Measurements from ENCODE around the gene AEBP2. TPM values are rescaled to one million over a fixed set of nuclear protein-coding genes. Genes with fewer than 3 reads are reported as not detected.

Gene AEBP2
- polyA plus RNA-seq, 1 donor (not counting 4 experiments of a cell fraction or from before 2014, with no cell fraction given) = 19.6 TPM

DNA sequence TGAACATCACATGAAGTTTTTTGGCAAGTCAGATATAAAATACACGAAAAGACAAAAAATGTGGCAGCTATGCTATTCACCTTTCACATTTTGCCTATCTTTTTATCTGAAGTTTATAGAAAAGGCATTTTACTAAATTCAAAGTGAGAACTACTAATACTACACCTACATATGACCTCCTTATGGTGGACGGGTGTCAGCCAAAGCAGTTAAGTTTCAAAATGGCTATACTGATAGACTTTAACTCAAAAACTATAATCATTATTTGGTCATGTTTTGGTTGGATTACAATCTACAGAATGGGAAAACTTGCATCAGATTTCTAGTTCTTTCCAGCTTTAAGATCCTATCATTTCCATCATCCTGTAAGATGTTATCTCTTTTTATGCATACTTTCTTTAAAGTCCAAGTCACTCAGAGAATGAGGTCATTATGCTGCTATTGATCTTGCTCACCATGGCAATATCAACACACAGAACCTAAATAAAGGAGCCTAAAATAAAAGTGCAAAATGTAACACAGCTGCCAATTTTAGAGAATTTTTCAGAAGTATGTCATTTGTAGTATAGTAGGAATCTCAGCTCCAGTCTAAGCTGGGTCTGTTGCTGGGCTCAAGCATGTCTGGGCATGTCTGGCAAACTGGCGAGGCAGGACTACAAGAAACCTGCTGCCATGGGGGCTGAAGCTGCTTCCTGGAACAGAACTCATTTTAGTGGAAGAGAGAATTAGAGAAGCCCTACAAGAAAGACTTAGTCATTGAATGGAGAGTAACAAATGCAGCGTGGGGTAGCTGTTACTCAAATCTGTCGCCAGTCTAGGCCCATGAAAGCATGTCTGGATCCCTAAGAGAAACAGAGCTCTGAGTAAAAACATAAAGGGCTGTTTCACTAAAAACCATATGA, 7.6 kb upstream of the AEBP2 start:
- TF ChIP-seq, protein P1, sequence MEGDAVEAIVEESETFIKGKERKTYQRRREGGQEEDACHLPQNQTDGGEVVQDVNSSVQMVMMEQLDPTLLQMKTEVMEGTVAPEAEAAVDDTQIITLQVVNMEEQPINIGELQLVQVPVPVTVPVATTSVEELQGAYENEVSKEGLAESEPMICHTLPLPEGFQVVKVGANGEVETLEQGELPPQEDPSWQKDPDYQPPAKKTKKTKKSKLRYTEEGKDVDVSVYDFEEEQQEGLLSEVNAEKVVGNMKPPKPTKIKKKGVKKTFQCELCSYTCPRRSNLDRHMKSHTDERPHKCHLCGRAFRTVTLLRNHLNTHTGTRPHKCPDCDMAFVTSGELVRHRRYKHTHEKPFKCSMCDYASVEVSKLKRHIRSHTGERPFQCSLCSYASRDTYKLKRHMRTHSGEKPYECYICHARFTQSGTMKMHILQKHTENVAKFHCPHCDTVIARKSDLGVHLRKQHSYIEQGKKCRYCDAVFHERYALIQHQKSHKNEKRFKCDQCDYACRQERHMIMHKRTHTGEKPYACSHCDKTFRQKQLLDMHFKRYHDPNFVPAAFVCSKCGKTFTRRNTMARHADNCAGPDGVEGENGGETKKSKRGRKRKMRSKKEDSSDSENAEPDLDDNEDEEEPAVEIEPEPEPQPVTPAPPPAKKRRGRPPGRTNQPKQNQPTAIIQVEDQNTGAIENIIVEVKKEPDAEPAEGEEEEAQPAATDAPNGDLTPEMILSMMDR (optimal IDR thresholded peaks at IDR 0.05 in 1 of 3, IDR thresholded peaks at IDR 0.05 in 1 of 3, conservative IDR thresholded peaks at IDR 0.05 in 1 of 3; ENCODE audit: extremely low read depth in 1 of 3, insufficient read depth in 2 of 3, low read length in 3 of 3) = no peak
- no peak for TF ChIP-seq EZH2 (IDR thresholded peaks at IDR 0.05; ENCODE audit: low read length)
- H2AFZ ChIP-seq (ENCODE audit: control insufficient read depth, low read length) = peak overlapping the region; percentile 78
- H3K9me3 ChIP-seq (ENCODE audit: control insufficient read depth, low read depth, low read length) = no peaks in the 10 kb centered on the region
- peak overlapping the region; percentile 40 for H3K4me2 ChIP-seq (ENCODE audit: control insufficient read depth, extremely low read depth, insufficient read depth, low read depth, low read length)
- no peaks in the 10 kb centered on the region for H3K27me3 ChIP-seq (ENCODE audit: control insufficient read depth, extremely low read depth, insufficient read depth, low read length)
- no peaks in the 10 kb centered on the region for H3K79me2 ChIP-seq (ENCODE audit: control insufficient read depth, insufficient read depth, low read length)
- no peaks in the 10 kb centered on the region for H3K9me1 ChIP-seq (ENCODE audit: control insufficient read depth, extremely low read depth, insufficient read depth, low read length)
- peak overlapping the region; percentile 86 for H3K27ac ChIP-seq (ENCODE audit: control insufficient read depth, insufficient read depth, low read length)
- H3K9ac ChIP-seq (ENCODE audit: control insufficient read depth, extremely low read depth, insufficient read depth, low read length) = peak overlapping the region; percentile 51
- peaks cover 17% of the 10 kb centered on the region for H3K4me1 ChIP-seq (ENCODE audit: control insufficient read depth, extremely low read depth, insufficient read depth, low read length)
- H3K36me3 ChIP-seq (ENCODE audit: control insufficient read depth in 2 of 2, extremely low read depth in 1 of 2, insufficient read depth in 2 of 2, low read length in 2 of 2) = no peaks in the 10 kb centered on the region
- dilution Hi-C loops (cut with MboI; ENCODE audit: extremely low pct_ligation_motif_present, low sequenced_read_pairs) = no loop called here
- H3K4me3 ChIP-seq (ENCODE audit: control insufficient read depth in 2 of 3, extremely low read depth in 1 of 3, insufficient read depth in 2 of 3, low read depth in 1 of 3, low read length in 3 of 3) = peak overlapping the region in 2 of 3 experiments; percentile 25 to 29
- DNase-seq (ENCODE audit: low read depth, low spot score) (peak; percentile 90), FAIRE-seq (peak; percentile 94)
- no peaks in the 10 kb centered on the region for H4K20me1 ChIP-seq (ENCODE audit: control insufficient read depth, extremely low read depth, insufficient read depth, low read length)

DNA sequence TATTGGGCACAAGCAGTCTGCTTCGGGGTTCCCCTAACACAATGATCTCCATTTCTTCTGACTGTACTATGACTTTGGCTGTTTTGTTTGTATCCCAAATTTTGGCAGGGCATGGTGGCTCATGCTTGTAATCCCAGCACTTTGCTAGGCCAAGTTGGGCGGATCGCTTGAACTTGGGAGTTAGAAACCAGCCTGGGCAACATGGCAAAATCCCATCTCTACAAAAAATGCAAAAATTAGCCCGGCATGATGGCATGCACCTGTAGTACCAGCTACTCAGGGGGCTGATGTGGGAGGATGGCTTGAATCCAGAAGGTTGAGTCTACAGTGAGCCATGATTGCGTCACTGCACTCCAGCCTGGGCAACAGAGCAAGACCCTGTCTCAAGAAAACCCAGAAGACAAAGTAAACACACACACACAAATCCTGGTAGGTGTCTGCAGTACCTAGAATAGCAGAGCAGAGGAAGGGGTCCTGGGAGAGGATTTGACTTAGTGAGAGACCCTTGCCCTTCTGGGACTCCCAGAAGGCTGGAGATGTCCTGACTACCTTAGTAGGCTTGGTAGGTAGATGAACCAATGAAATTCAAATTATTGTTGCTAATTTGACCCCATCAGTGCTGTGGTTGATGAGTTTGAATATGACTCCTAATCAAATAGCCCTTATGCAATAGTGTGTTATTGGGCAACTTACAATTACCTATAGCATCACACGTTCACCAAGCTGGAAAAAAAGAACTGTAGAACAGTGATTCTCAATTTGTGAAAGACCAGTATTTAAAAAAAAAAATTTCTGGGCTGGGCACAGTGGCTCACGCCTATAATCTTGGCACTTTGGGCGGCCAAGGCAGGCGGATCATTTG, 6.8 kb upstream of the AEBP2 start:
- H3K9me1 ChIP-seq (ENCODE audit: control insufficient read depth, extremely low read depth, insufficient read depth, low read length) = no peaks in the 10 kb centered on the region
- peak overlapping the region; percentile 59 for H2AFZ ChIP-seq (ENCODE audit: control insufficient read depth, low read length)
- H3K9ac ChIP-seq (ENCODE audit: control insufficient read depth, extremely low read depth, insufficient read depth, low read length) = peak overlapping the region; percentile 51
- no peak for DNase-seq (ENCODE audit: low read depth, low spot score)
- H3K27me3 ChIP-seq (ENCODE audit: control insufficient read depth, extremely low read depth, insufficient read depth, low read length) = no peaks in the 10 kb centered on the region
- dilution Hi-C loops (cut with MboI; ENCODE audit: extremely low pct_ligation_motif_present, low sequenced_read_pairs) = no loop called here
- H3K9me3 ChIP-seq (ENCODE audit: control insufficient read depth, low read depth, low read length) = no peaks in the 10 kb centered on the region
- H3K27ac ChIP-seq (ENCODE audit: control insufficient read depth, insufficient read depth, low read length) = peak overlapping the region; percentile 86
- no peak for FAIRE-seq
- H3K36me3 ChIP-seq (ENCODE audit: control insufficient read depth in 2 of 2, extremely low read depth in 1 of 2, insufficient read depth in 2 of 2, low read length in 2 of 2) = no peaks in the 10 kb centered on the region
- TF ChIP-seq, protein P1 (optimal IDR thresholded peaks at IDR 0.05 in 1 of 3, IDR thresholded peaks at IDR 0.05 in 1 of 3, conservative IDR thresholded peaks at IDR 0.05 in 1 of 3; ENCODE audit: extremely low read depth in 1 of 3, insufficient read depth in 2 of 3, low read length in 3 of 3) = no peak
- no peak for TF ChIP-seq EZH2 (IDR thresholded peaks at IDR 0.05; ENCODE audit: low read length)
- H3K4me2 ChIP-seq (ENCODE audit: control insufficient read depth, extremely low read depth, insufficient read depth, low read depth, low read length) = peak overlapping the region; percentile 40
- no peaks in the 10 kb centered on the region for H4K20me1 ChIP-seq (ENCODE audit: control insufficient read depth, extremely low read depth, insufficient read depth, low read length)
- peak overlapping the region in 1 of 3 experiments; percentile 29 for H3K4me3 ChIP-seq (ENCODE audit: control insufficient read depth in 2 of 3, extremely low read depth in 1 of 3, insufficient read depth in 2 of 3, low read depth in 1 of 3, low read length in 3 of 3)
- peaks cover 17% of the 10 kb centered on the region for H3K4me1 ChIP-seq (ENCODE audit: control insufficient read depth, extremely low read depth, insufficient read depth, low read length)
- H3K79me2 ChIP-seq (ENCODE audit: control insufficient read depth, insufficient read depth, low read length) = no peaks in the 10 kb centered on the region
